Measurements from ENCODE around the gene EHMT2. TPM values are rescaled to one million over a fixed set of nuclear protein-coding genes. Genes with fewer than 3 reads are reported as not detected.

The EHMT2 gene
- total RNA-seq, 1 experiment from 2014 or later, result 84.0 TPM

DNA sequence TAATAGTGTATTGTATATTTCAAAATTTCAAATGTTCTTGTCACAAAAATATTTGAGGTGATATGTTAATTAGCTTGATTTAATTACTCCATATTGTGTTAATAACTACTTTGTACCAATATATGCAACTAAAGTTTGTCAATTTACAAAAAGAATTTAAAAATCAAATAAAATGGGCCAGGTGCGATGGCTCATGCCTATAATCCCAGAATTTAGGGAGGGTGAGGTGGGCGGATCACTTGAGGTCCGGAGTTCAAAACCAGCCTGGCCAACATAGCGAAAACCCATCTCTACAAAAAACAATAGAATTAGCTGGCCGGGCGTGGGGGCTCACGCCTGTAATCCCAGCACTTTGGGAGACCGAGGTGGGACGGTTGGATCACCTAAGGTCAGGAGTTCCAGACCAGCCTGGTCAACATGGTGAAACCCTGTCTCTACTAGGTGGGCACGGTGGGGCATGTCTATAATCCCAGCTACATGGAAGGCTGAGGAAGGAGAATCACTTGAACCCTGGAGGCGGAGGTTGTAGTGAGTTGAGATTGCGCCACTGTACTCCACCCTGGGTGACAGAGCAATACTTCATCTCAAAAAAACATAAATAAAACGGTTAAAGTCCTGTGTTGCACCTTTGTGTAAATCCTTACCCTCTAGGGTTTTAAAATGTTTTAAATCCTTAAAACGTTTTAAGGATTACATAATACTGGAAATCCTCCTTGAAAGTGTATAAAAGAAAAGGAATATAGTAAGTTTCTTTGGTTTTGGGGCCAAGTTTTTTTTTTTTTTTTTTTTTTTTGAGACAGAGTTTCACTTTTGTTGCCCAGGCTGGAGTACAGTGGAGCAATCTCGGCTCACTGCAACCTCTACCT, 65.9 kb downstream of the EHMT2 start:
- H3K4me3 ChIP-seq (replicated peaks in 1 of 2; ENCODE audit: low read depth in 1 of 2, low read length in 2 of 2), result no peak overlapping the region
- H2AFZ ChIP-seq (ENCODE audit: low read depth, low read length, poor library complexity, severe bottlenecking), result no peak overlapping the region
- H3K4me1 ChIP-seq (ENCODE audit: control insufficient read depth in 1 of 2, insufficient read depth in 2 of 2, low read length in 2 of 2), result peaks cover 16 to 52% of the 10 kb centered on the region in 2 experiments
- H3K9me3 ChIP-seq (ENCODE audit: control insufficient read depth in 1 of 2, insufficient read depth in 1 of 2, low read depth in 1 of 2, low read length in 2 of 2), result no peaks in the 10 kb centered on the region
- H3K36me3 ChIP-seq (ENCODE audit: control insufficient read depth in 1 of 2, insufficient read depth in 2 of 2, low read length in 2 of 2), result peaks cover 0 to 12% of the 10 kb centered on the region in 2 experiments; a peak in 3 of 4 replicates
- no peak for TF ChIP-seq EGR1 (IDR thresholded peaks at IDR 0.05; ENCODE audit: low read depth)
- TF ChIP-seq ELF1 (IDR thresholded peaks at IDR 0.05; ENCODE audit: borderline replicate concordance, low read depth), result no peak
- TF ChIP-seq POLR2AphosphoS5 (IDR thresholded peaks at IDR 0.05; ENCODE audit: low read depth, low read length), result 0 out of 2 replicates have a peak, but pooled peaks have one; percentile 32
- BruUV-seq (replicated peaks), result no TSS peak
- H3K9ac ChIP-seq (ENCODE audit: low read length), result 0 out of 2 replicates have a peak overlapping the region, but pooled peaks have one; percentile 7
- CTCF ChIA-PET, result interaction anchor here (1.2 to 2.6 kb wide), 3 partner anchors 59 to 67 kb away, joined by 3 to 12 read pairs (median 3); no protein-coding TSS in a partner anchor
- peaks cover 49% of the 10 kb centered on the region for H3K79me2 ChIP-seq (ENCODE audit: insufficient read depth, low read length)
- no peak for DNase-seq (ENCODE audit: low read depth, low spot score)
- RAD21 ChIA-PET (ENCODE audit: low non-redundant PET in 1 of 2, low total read pairs in 2 of 2, uncharacterized antibody in 2 of 2, unreplicated experiment in 2 of 2), result interaction anchor here in 1 of 2 experiments (0.8 kb wide), 1 partner anchor 25 kb away, joined by 3 read pairs; the partner anchor contains the start of gene LSM2
- no peaks in the 10 kb centered on the region for H3K9me2 ChIP-seq (ENCODE audit: insufficient read depth)
- H3K27ac ChIP-seq (ENCODE audit: low read depth, low read length), result peak overlapping the region; percentile 46
- no peak for ATAC-seq
- H4K20me1 ChIP-seq (ENCODE audit: insufficient read depth), result peaks cover 5% of the 10 kb centered on the region; the same call in 1 of the 2 replicates
- peak overlapping the region; percentile 77; the same call in 1 of the 2 replicates for H3K4me2 ChIP-seq (ENCODE audit: low read length)
- POLR2A ChIA-PET, result interaction anchor here (0.9 to 2.4 kb wide), 3 partner anchors 25 to 285 kb away, joined by 4 to 9 read pairs (median 8); partner anchors contain the start of genes ATP6V1G2, LSM2, NFKBIL1 and VARS1
- H3K27me3 ChIP-seq (ENCODE audit: insufficient read depth, low read length), result no peaks in the 10 kb centered on the region
- intact Hi-C loops (cut with micrococcal nuclease), result loop anchor here (5.0 to 10.0 kb wide), 2 partner anchors 94 to 287 kb away; partner anchors contain the start of genes ATP6V1G2, CLIC1, DDX39B and NFKBIL1

DNA sequence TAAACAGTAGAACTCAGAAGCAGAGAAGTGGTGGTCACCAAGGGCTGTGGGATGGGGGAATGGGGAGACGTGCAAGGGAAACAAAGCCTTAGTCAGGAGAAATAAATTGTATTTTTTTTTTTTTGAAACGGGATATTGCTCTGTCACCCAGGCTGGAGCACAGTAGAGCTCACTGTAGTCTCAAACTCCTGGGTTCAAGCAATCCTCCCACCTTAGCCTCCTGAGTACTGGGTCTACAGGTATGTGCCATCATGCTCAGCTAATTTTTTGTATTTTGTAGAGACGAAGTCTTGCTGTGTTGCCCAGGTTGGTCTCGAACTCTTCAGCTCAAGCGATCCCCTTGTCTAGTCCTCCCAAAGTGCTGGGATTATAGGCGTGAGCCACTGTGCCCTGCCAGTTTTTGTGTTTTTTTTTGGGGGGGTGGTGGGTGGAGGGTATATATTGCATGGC, 66.6 kb downstream of the EHMT2 start:
- Histone ChIP-seq H3K27me3 (ENCODE audit: insufficient read depth, low read length) (no peaks in the 10 kb centered on the region), H3K9me2 (ENCODE audit: insufficient read depth) (no peaks in the 10 kb centered on the region), H3K4me3 (replicated peaks in 1 of 2; ENCODE audit: low read depth in 1 of 2, low read length in 2 of 2) (no peak overlapping the region; a peak in 1 of 4 replicates), H2AFZ (ENCODE audit: low read depth, low read length, poor library complexity, severe bottlenecking) (no peak overlapping the region), H3K27ac (ENCODE audit: low read depth, low read length) (peak overlapping the region; percentile 46), H4K20me1 (ENCODE audit: insufficient read depth) (peaks cover 4% of the 10 kb centered on the region; the same call in 1 of the 2 replicates), H3K36me3 (ENCODE audit: control insufficient read depth in 1 of 2, insufficient read depth in 2 of 2, low read length in 2 of 2) (peaks cover 0 to 5% of the 10 kb centered on the region in 2 experiments; a peak in 1 of 4 replicates), H3K79me2 (ENCODE audit: insufficient read depth, low read length) (peaks cover 43% of the 10 kb centered on the region), H3K9ac (ENCODE audit: low read length) (no peak overlapping the region), H3K4me2 (ENCODE audit: low read length) (peak overlapping the region; percentile 77; the same call in 1 of the 2 replicates), H3K4me1 (ENCODE audit: control insufficient read depth in 1 of 2, insufficient read depth in 2 of 2, low read length in 2 of 2) (peaks cover 22 to 52% of the 10 kb centered on the region in 2 experiments), H3K9me3 (ENCODE audit: control insufficient read depth in 1 of 2, insufficient read depth in 1 of 2, low read depth in 1 of 2, low read length in 2 of 2) (no peaks in the 10 kb centered on the region)
- intact Hi-C loops (cut with micrococcal nuclease), result loop anchor here (5.0 to 10.0 kb wide), 2 partner anchors 94 to 286 kb away; partner anchors contain the start of genes ATP6V1G2, CLIC1, DDX39B and NFKBIL1
- POLR2A ChIA-PET, result interaction anchor here (0.9 to 2.4 kb wide), 7 partner anchors 24 to 284 kb away, joined by 3 to 9 read pairs (median 6); partner anchors contain the start of genes ATP6V1G2, LSM2, NEU1 and NFKBIL1
- CTCF ChIA-PET, result interaction anchor here (0.8 to 2.6 kb wide), 6 partner anchors 24 to 67 kb away, joined by 3 to 12 read pairs (median 4); partner anchors contain the start of gene LSM2
- BruUV-seq (replicated peaks), result no TSS peak
- RAD21 ChIA-PET (ENCODE audit: low non-redundant PET in 1 of 2, low total read pairs in 2 of 2, uncharacterized antibody in 2 of 2, unreplicated experiment in 2 of 2), result interaction anchor here in 1 of 2 experiments (0.8 kb wide), 1 partner anchor 24 kb away, joined by 3 read pairs; the partner anchor contains the start of gene LSM2
- ATAC-seq (no peak), DNase-seq (ENCODE audit: low read depth, low spot score) (no peak)
- no peak for TF ChIP-seq ZNF274 (IDR thresholded peaks at IDR 0.05; ENCODE audit: low read depth, low read length)
- no peak for TF ChIP-seq EGR1 (IDR thresholded peaks at IDR 0.05; ENCODE audit: low read depth)
- TF ChIP-seq TCF7L2 (IDR thresholded peaks at IDR 0.05; ENCODE audit: borderline replicate concordance, extremely low read depth, insufficient read depth, insufficient read length), result no peak
- TF ChIP-seq REST (IDR thresholded peaks at IDR 0.05; ENCODE audit: low read depth), result no peak
- TF ChIP-seq ZBTB33 (IDR thresholded peaks at IDR 0.05; ENCODE audit: extremely low read depth, insufficient replicate concordance, low read length), result no peak
- TF ChIP-seq ELF1 (IDR thresholded peaks at IDR 0.05; ENCODE audit: borderline replicate concordance, low read depth), result no peak
- TF ChIP-seq SIN3A (IDR thresholded peaks at IDR 0.05; ENCODE audit: low read depth), result no peak

All from HCT116 (cell line).